Epithelial cell of proximal tubule (primary cell): ENCODE measurements around the gene GCHFR. TPM values are rescaled to one million over a fixed set of nuclear protein-coding genes. Genes with fewer than 3 reads are reported as not detected.
A peak's percentile ranks its signal among the peaks of the same experiment; 100 is the strongest.

Experiments used
- DNase-seq: peaks from one replicate; pipeline ENCODE4 v3.0.0-alpha.2; 2011; ENCODE audit warnings: low read depth
- H3K4me3 ChIP-seq: 2 replicates; pipeline ENCODE4 v1.5.1; 2011; ENCODE audit warnings: low read depth, mild to moderate bottlenecking, low read length
- CTCF ChIP-seq: conservative IDR thresholded peaks from 2 replicates; pipeline ENCODE4 v1.5.1; 2012; ENCODE audit warnings: low read depth, mild to moderate bottlenecking, low read length
- total RNA-seq: library from RNA; depleted of rRNA; stranded (reverse); fragments of >200 nt; gene quantifications from 2 replicates; pipeline ENCODE4 v1.2.3, GENCODE V29; 2015

The GCHFR gene
- total RNA-seq, 1 donor from 2014 or later, result 87.2 TPM

GRCh38 chr15:40787991-40788390 lies 24.1 kb downstream of the GCHFR start:
- DNase-seq, result no peak
- no peak for TF ChIP-seq CTCF
- H3K4me3 ChIP-seq, result no peak overlapping the region

- no peak for DNase-seq
- TF ChIP-seq CTCF, result no peak
- H3K4me3 ChIP-seq, result no peak overlapping the region
Measured at GRCh38 chr15:40789119-40789518, 25.3 kb downstream of the GCHFR start.

- TF ChIP-seq CTCF, result no peak
- no peak overlapping the region for H3K4me3 ChIP-seq
- no peak for DNase-seq
Measured at GRCh38 chr15:40789999-40790398, 26.1 kb downstream of the GCHFR start.

GRCh38 chr15:40790718-40791117 lies 26.9 kb downstream of the GCHFR start:
- no peak for DNase-seq
- TF ChIP-seq CTCF, result no peak
- H3K4me3 ChIP-seq, result no peak overlapping the region

GRCh38 chr15:40792394-40792793 lies 28.5 kb downstream of the GCHFR start:
- no peak for DNase-seq
- TF ChIP-seq CTCF, result no peak
- no peak overlapping the region for H3K4me3 ChIP-seq

- no peak overlapping the region for H3K4me3 ChIP-seq
- no peak for TF ChIP-seq CTCF
- peak; percentile 92 for DNase-seq
Measured at GRCh38 chr15:40793216-40793989, 29.5 kb downstream of the GCHFR start.

GRCh38 chr15:40796041-40796440 lies 32.2 kb downstream of the GCHFR start:
- H3K4me3 ChIP-seq, result no peak overlapping the region
- no peak for TF ChIP-seq CTCF
- no peak for DNase-seq
